Measurements from ENCODE around the gene DNMT3B. TPM values are rescaled to one million over a fixed set of nuclear protein-coding genes. Genes with fewer than 3 reads are reported as not detected.

Gene DNMT3B
- total and polyA plus RNA-seq, 9 donors: 2.9 to 5.1 (median 4.3) TPM

- peaks cover 74% of the 10 kb centered on the region for H3K36me3 ChIP-seq (ENCODE audit: control insufficient read depth, insufficient read depth, low read length)
- H3K4me1 ChIP-seq (ENCODE audit: control insufficient read depth, insufficient read depth, low read length): no peaks in the 10 kb centered on the region
- no peaks in the 10 kb centered on the region for H3K9me3 ChIP-seq (replicated peaks; ENCODE audit: control insufficient read depth, low read depth, low read length)
- no peak overlapping the region for H3K4me3 ChIP-seq (ENCODE audit: low read length)
- WGBS (ENCODE audit: insufficient coverage): 84% methylated on average over 14 of the region's 17 CpGs
- no peaks in the 10 kb centered on the region for H3K27me3 ChIP-seq (ENCODE audit: control insufficient read depth, insufficient read depth, low read length)
- DNase-seq: no peak
- H3K27ac ChIP-seq (ENCODE audit: low read length): no peak overlapping the region
Observed at GRCh38 chr20:32839227-32839981, 77.2 kb downstream of the DNMT3B start.

- Histone ChIP-seq H3K27me3 (ENCODE audit: control insufficient read depth, insufficient read depth, low read length) (no peaks in the 10 kb centered on the region), H3K4me1 (ENCODE audit: control insufficient read depth, insufficient read depth, low read length) (no peaks in the 10 kb centered on the region), H3K4me3 (ENCODE audit: low read length) (no peak overlapping the region), H3K27ac (ENCODE audit: low read length) (no peak overlapping the region), H3K9me3 (replicated peaks; ENCODE audit: control insufficient read depth, low read depth, low read length) (no peaks in the 10 kb centered on the region), H3K36me3 (ENCODE audit: control insufficient read depth, insufficient read depth, low read length) (peaks cover 78% of the 10 kb centered on the region)
- DNase-seq: no peak
- 77% methylated on average over 4 of the region's 4 CpGs for WGBS (ENCODE audit: insufficient coverage)
Observed at GRCh38 chr20:32839982-32840285, 77.7 kb downstream of the DNMT3B start.

GRCh38 chr20:32841174-32841573, 79.0 kb downstream of the DNMT3B start:
- H3K4me3 ChIP-seq (ENCODE audit: low read length): no peak overlapping the region
- no peak for DNase-seq
- no peaks in the 10 kb centered on the region for H3K4me1 ChIP-seq (ENCODE audit: control insufficient read depth, insufficient read depth, low read length)
- 67% methylated on average over 2 of the region's 9 CpGs for WGBS (ENCODE audit: insufficient coverage)
- peaks cover 80% of the 10 kb centered on the region for H3K36me3 ChIP-seq (ENCODE audit: control insufficient read depth, insufficient read depth, low read length)
- no peaks in the 10 kb centered on the region for H3K27me3 ChIP-seq (ENCODE audit: control insufficient read depth, insufficient read depth, low read length)
- no peak overlapping the region for H3K27ac ChIP-seq (ENCODE audit: low read length)
- H3K9me3 ChIP-seq (replicated peaks; ENCODE audit: control insufficient read depth, low read depth, low read length): no peaks in the 10 kb centered on the region

- WGBS (ENCODE audit: insufficient coverage): 75% methylated on average over 1 of the region's 2 CpGs
- no peaks in the 10 kb centered on the region for H3K27me3 ChIP-seq (ENCODE audit: control insufficient read depth, insufficient read depth, low read length)
- no peak overlapping the region for H3K4me3 ChIP-seq (ENCODE audit: low read length)
- peaks cover 79% of the 10 kb centered on the region for H3K36me3 ChIP-seq (ENCODE audit: control insufficient read depth, insufficient read depth, low read length)
- no peak overlapping the region for H3K27ac ChIP-seq (ENCODE audit: low read length)
- no peaks in the 10 kb centered on the region for H3K9me3 ChIP-seq (replicated peaks; ENCODE audit: control insufficient read depth, low read depth, low read length)
- H3K4me1 ChIP-seq (ENCODE audit: control insufficient read depth, insufficient read depth, low read length): no peaks in the 10 kb centered on the region
- DNase-seq: no peak
Observed at GRCh38 chr20:32841632-32842031, 79.4 kb downstream of the DNMT3B start.

GRCh38 chr20:32842688-32843524, 80.7 kb downstream of the DNMT3B start:
- H3K27me3 ChIP-seq (ENCODE audit: control insufficient read depth, insufficient read depth, low read length): no peaks in the 10 kb centered on the region
- DNase-seq: no peak
- 93% methylated on average over 6 of the region's 8 CpGs for WGBS (ENCODE audit: insufficient coverage)
- H3K4me3 ChIP-seq (ENCODE audit: low read length): no peak overlapping the region
- H3K9me3 ChIP-seq (replicated peaks; ENCODE audit: control insufficient read depth, low read depth, low read length): no peaks in the 10 kb centered on the region
- peaks cover 76% of the 10 kb centered on the region for H3K36me3 ChIP-seq (ENCODE audit: control insufficient read depth, insufficient read depth, low read length)
- no peaks in the 10 kb centered on the region for H3K4me1 ChIP-seq (ENCODE audit: control insufficient read depth, insufficient read depth, low read length)
- H3K27ac ChIP-seq (ENCODE audit: low read length): no peak overlapping the region

- Histone ChIP-seq H3K36me3 (ENCODE audit: control insufficient read depth, insufficient read depth, low read length) (peaks cover 71% of the 10 kb centered on the region), H3K9me3 (replicated peaks; ENCODE audit: control insufficient read depth, low read depth, low read length) (no peaks in the 10 kb centered on the region), H3K27me3 (ENCODE audit: control insufficient read depth, insufficient read depth, low read length) (no peaks in the 10 kb centered on the region), H3K4me3 (ENCODE audit: low read length) (no peak overlapping the region), H3K27ac (ENCODE audit: low read length) (no peak overlapping the region), H3K4me1 (ENCODE audit: control insufficient read depth, insufficient read depth, low read length) (no peaks in the 10 kb centered on the region)
- no peak for DNase-seq
- WGBS (ENCODE audit: insufficient coverage): 72% methylated on average over 2 of the region's 2 CpGs
Observed at GRCh38 chr20:32845786-32846185, 83.6 kb downstream of the DNMT3B start.

- Histone ChIP-seq H3K4me3 (ENCODE audit: low read length) (no peak overlapping the region), H3K36me3 (ENCODE audit: control insufficient read depth, insufficient read depth, low read length) (peaks cover 70% of the 10 kb centered on the region), H3K9me3 (replicated peaks; ENCODE audit: control insufficient read depth, low read depth, low read length) (no peaks in the 10 kb centered on the region), H3K27me3 (ENCODE audit: control insufficient read depth, insufficient read depth, low read length) (no peaks in the 10 kb centered on the region), H3K27ac (ENCODE audit: low read length) (no peak overlapping the region), H3K4me1 (ENCODE audit: control insufficient read depth, insufficient read depth, low read length) (no peaks in the 10 kb centered on the region)
- WGBS (ENCODE audit: insufficient coverage): 100% methylated on average over 5 of the region's 5 CpGs
- DNase-seq: no peak
Observed at GRCh38 chr20:32846852-32847251, 84.7 kb downstream of the DNMT3B start.

- Histone ChIP-seq H3K4me3 (ENCODE audit: low read length) (no peak overlapping the region), H3K9me3 (replicated peaks; ENCODE audit: control insufficient read depth, low read depth, low read length) (no peaks in the 10 kb centered on the region), H3K27me3 (ENCODE audit: control insufficient read depth, insufficient read depth, low read length) (no peaks in the 10 kb centered on the region), H3K4me1 (ENCODE audit: control insufficient read depth, insufficient read depth, low read length) (no peaks in the 10 kb centered on the region), H3K27ac (ENCODE audit: low read length) (no peak overlapping the region), H3K36me3 (ENCODE audit: control insufficient read depth, insufficient read depth, low read length) (peaks cover 66% of the 10 kb centered on the region)
- DNase-seq: no peak
- WGBS (ENCODE audit: insufficient coverage): 90% methylated on average over 4 of the region's 5 CpGs
Observed at GRCh38 chr20:32847964-32848363, 85.8 kb downstream of the DNMT3B start.

- no peak for DNase-seq
- no peaks in the 10 kb centered on the region for H3K9me3 ChIP-seq (replicated peaks; ENCODE audit: control insufficient read depth, low read depth, low read length)
- peaks cover 62% of the 10 kb centered on the region for H3K36me3 ChIP-seq (ENCODE audit: control insufficient read depth, insufficient read depth, low read length)
- no peaks in the 10 kb centered on the region for H3K4me1 ChIP-seq (ENCODE audit: control insufficient read depth, insufficient read depth, low read length)
- H3K4me3 ChIP-seq (ENCODE audit: low read length): no peak overlapping the region
- no peaks in the 10 kb centered on the region for H3K27me3 ChIP-seq (ENCODE audit: control insufficient read depth, insufficient read depth, low read length)
- H3K27ac ChIP-seq (ENCODE audit: low read length): no peak overlapping the region
- WGBS (ENCODE audit: insufficient coverage): 86% methylated on average over 4 of the region's 6 CpGs
Observed at GRCh38 chr20:32848846-32849245, 86.7 kb downstream of the DNMT3B start.

- Histone ChIP-seq H3K4me3 (ENCODE audit: low read length) (no peak overlapping the region), H3K27me3 (ENCODE audit: control insufficient read depth, insufficient read depth, low read length) (no peaks in the 10 kb centered on the region), H3K36me3 (ENCODE audit: control insufficient read depth, insufficient read depth, low read length) (peaks cover 57% of the 10 kb centered on the region), H3K27ac (ENCODE audit: low read length) (no peak overlapping the region), H3K9me3 (replicated peaks; ENCODE audit: control insufficient read depth, low read depth, low read length) (no peaks in the 10 kb centered on the region), H3K4me1 (ENCODE audit: control insufficient read depth, insufficient read depth, low read length) (no peaks in the 10 kb centered on the region)
- WGBS (ENCODE audit: insufficient coverage): no CpG with 5 or more reads among the region's 6 CpGs
- no peak for DNase-seq
Observed at GRCh38 chr20:32849577-32849976, 87.4 kb downstream of the DNMT3B start.

All from muscle of leg (tissue), 11 donors.